Common myeloid progenitor, CD34-positive (primary cell): ENCODE results near the gene DBI.

Experiments used
- CTCF ChIA-PET: fragments of 350-600 bp; sonication (Branson Sonifier 250); formaldehyde crosslinking; loops from one replicate; lab custom pipeline; 2021; ENCODE audit warnings: antibody characterized with exemption; lab: Charles Lee
- POLR2A ChIA-PET: fragments of 350-600 bp; sonication (Branson Sonifier 250); formaldehyde crosslinking; loops from one replicate; lab custom pipeline; 2021; ENCODE audit warnings: antibody characterized with exemption; lab: Charles Lee
- DNase-seq, 3 donors: peaks; one replicate each; pipeline versions ENCODE4 v3.0.0 to v3.0.0-alpha.2; 2013
- H3K27ac ChIP-seq, 2 experiments: 1 replicate in 1 of 2; 2 replicates in 1 of 2; pipeline ENCODE4 v1.7.0; 2013; ENCODE audit warnings: inconsistent platforms in 2 of 2, low read length in 2 of 2, mild to moderate bottlenecking in 2 of 2, low read depth in 1 of 2, moderate library complexity in 1 of 2; ENCODE audit not compliant: severe bottlenecking in 2 of 2, insufficient read depth in 1 of 2, poor library complexity in 1 of 2
- H3K27me3 ChIP-seq, 5 experiments: replicated peaks in 2 of 5; 1 replicate in 3 of 5; 2 replicates in 2 of 5; pipeline versions ENCODE4 v1.6.1 to v1.7.0; 2013; ENCODE audit warnings: low read length in 4 of 5, mild to moderate bottlenecking in 2 of 5, moderate library complexity in 2 of 5, inconsistent platforms in 1 of 5; ENCODE audit not compliant: insufficient read depth in 5 of 5, control insufficient read depth in 4 of 5
- H3K36me3 ChIP-seq, 4 experiments: 1 replicate in 2 of 4; 2 replicates in 2 of 4; pipeline versions ENCODE4 v1.6.1 to v1.7.0; 2013; ENCODE audit warnings: low read length in 3 of 4, control low read depth in 1 of 4, mild to moderate bottlenecking in 1 of 4; ENCODE audit not compliant: control insufficient read depth in 4 of 4, insufficient read depth in 4 of 4
- H3K4me1 ChIP-seq, 4 experiments: 1 replicate in 3 of 4; 2 replicates in 1 of 4; pipeline versions ENCODE4 v1.6.1 to v1.7.1; 2013; ENCODE audit warnings: low read length in 3 of 4, mild to moderate bottlenecking in 3 of 4, control low read depth in 1 of 4, inconsistent platforms in 1 of 4, moderate library complexity in 1 of 4; ENCODE audit not compliant: control insufficient read depth in 4 of 4, insufficient read depth in 4 of 4; ENCODE audit errors: control extremely low read depth in 1 of 4
- H3K4me3 ChIP-seq, 7 experiments: 1 replicate in 4 of 7; 2 replicates in 3 of 7; pipeline versions ENCODE4 v1.5.1 to v1.7.0; 2013; ENCODE audit warnings: mild to moderate bottlenecking in 7 of 7, low read length in 6 of 7, moderate library complexity in 6 of 7, inconsistent platforms in 2 of 7, low read depth in 2 of 7, control low read depth in 1 of 7; ENCODE audit not compliant: insufficient read depth in 4 of 7, control insufficient read depth in 1 of 7; ENCODE audit errors: extremely low read depth in 1 of 7
- H3K9me3 ChIP-seq, 5 experiments: 1 replicate in 4 of 5; 2 replicates in 1 of 5; pipeline versions ENCODE4 v1.6.1 to v1.7.1; 2013; ENCODE audit warnings: low read length in 4 of 5, mild to moderate bottlenecking in 2 of 5, inconsistent platforms in 1 of 5, low read depth in 1 of 5, moderate library complexity in 1 of 5; ENCODE audit not compliant: control insufficient read depth in 4 of 5, insufficient read depth in 2 of 5; ENCODE audit errors: control extremely low read depth in 1 of 5
- WGBS: methylation state at CpG from one replicate; pipeline ENCODE4 v1.1.5; 2013; ENCODE audit not compliant: insufficient coverage; 5-methylcytosine and 5-hydroxymethylcytosine counted together

Gene DBI

DNA sequence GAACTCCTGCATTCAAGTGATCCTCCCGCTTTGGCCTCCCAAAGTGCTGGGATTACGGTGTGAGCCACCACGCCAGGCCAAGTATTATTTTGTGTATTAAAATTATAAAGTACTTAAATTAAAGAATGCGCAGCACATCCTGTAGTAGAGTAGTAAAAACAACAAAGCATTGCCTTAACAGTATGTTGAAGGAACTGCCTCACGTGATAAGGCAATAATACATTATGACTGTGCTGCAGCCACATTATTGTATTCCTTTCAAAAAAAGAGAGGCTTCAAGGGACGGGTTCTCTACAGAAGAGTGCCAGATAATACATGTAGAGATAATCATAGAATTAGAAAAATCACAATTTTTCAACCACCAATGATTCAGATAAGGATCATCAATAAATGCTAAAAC lies 33.8 kb upstream of the DBI start:
- Histone ChIP-seq H3K4me3 (no peak overlapping the region), H3K4me1 (peaks cover 2 to 6% (median 4%) of the 10 kb centered on the region in 4 experiments), H3K36me3 (peaks cover 0 to 3% (median 0%) of the 10 kb centered on the region in 4 experiments), H3K27me3 (no peaks in the 10 kb centered on the region), H3K27ac (no peak overlapping the region), H3K9me3 (no peaks in the 10 kb centered on the region)
- 100% methylated on average over 2 of the region's 6 CpGs for whole genome bisulfite sequencing
- no peak for DNase-seq
- ChIA-PET POLR2A (no interaction called here), CTCF (no interaction called here)

DNA sequence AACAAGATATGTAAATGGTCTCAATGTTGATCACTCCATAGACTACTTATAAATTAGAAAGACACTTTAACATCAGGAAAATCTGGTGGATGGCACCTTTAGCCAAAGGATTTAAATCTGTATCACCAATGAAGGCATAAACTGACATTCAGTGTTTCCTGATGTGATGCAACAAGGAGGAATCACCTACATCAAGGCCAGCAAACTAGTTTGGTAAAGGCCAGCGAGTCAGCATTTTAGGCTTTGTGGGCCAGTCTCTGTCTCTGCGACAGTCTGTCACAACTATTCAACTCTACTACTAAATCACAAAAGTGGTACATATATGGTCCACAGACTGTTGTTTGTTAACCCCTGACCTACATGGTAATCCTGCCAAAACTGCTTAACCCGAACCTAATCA lies 33.4 kb upstream of the DBI start:
- 100% methylated on average over 2 of the region's 3 CpGs for WGBS
- H3K9me3 ChIP-seq = no peaks in the 10 kb centered on the region
- DNase-seq = no peak
- peaks cover 0 to 3% (median 0%) of the 10 kb centered on the region in 4 experiments for H3K36me3 ChIP-seq
- no peaks in the 10 kb centered on the region for H3K27me3 ChIP-seq
- ChIA-PET POLR2A (no interaction called here), CTCF (no interaction called here)
- no peak overlapping the region for H3K4me3 ChIP-seq
- H3K4me1 ChIP-seq = peaks cover 6 to 10% (median 8%) of the 10 kb centered on the region in 4 experiments
- H3K27ac ChIP-seq = no peak overlapping the region

DNA sequence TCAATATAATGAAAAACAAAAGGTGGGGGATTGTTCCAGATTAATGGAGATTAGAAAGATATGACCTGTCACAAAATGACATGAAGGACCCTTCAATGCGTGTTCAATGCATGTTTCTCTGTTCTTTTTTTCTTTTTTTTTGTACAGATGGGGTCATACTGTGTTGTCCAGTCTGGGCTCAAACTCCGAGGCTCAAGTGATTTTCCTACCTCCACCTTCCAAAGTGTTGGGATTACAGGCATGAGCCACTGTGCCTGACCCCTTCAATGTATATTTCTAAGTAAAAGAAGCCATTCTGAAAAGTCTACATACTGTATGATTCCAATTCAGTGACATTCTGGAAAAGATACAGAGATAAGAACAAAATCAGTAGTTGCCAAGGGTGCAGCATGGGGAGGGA lies 32.9 kb upstream of the DBI start:
- H3K4me1 ChIP-seq = peaks cover 10 to 15% (median 13%) of the 10 kb centered on the region in 4 experiments
- H3K36me3 ChIP-seq = peaks cover 0 to 3% (median 0%) of the 10 kb centered on the region in 4 experiments
- no peak overlapping the region for H3K4me3 ChIP-seq
- no peaks in the 10 kb centered on the region for H3K27me3 ChIP-seq
- POLR2A ChIA-PET = no interaction called here
- no peak for DNase-seq
- no peaks in the 10 kb centered on the region for H3K9me3 ChIP-seq
- 86% methylated on average over 1 of the region's 2 CpGs for WGBS
- H3K27ac ChIP-seq = no peak overlapping the region
- CTCF ChIA-PET = no interaction called here

DNA sequence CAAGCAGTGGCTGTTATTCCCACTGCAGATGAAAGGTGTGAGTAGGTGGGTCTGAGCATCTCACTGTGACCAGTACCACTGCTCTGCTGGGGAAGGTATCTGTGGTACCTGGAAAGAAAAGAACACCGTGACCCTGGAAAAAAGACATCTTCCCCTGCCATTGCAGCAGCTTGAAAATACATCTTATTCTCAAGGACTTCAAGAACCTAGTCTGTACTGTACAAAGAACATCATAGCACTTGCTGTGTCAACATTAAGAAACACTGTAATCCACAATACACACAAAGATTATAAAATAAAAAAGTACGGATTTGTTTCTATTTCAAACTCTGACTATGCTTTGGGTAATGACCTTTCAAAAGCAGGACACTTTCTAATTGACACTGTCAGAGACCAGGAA lies 29.0 kb upstream of the DBI start:
- no peaks in the 10 kb centered on the region for H3K36me3 ChIP-seq
- CTCF ChIA-PET = no interaction called here
- WGBS = 88% methylated on average over 1 of the region's 2 CpGs
- H3K4me1 ChIP-seq = peaks cover 15 to 28% (median 20%) of the 10 kb centered on the region in 4 experiments
- no peak overlapping the region for H3K4me3 ChIP-seq
- H3K27ac ChIP-seq = no peak overlapping the region
- no peaks in the 10 kb centered on the region for H3K9me3 ChIP-seq
- H3K27me3 ChIP-seq = no peaks in the 10 kb centered on the region
- POLR2A ChIA-PET = no interaction called here
- no peak for DNase-seq

DNA sequence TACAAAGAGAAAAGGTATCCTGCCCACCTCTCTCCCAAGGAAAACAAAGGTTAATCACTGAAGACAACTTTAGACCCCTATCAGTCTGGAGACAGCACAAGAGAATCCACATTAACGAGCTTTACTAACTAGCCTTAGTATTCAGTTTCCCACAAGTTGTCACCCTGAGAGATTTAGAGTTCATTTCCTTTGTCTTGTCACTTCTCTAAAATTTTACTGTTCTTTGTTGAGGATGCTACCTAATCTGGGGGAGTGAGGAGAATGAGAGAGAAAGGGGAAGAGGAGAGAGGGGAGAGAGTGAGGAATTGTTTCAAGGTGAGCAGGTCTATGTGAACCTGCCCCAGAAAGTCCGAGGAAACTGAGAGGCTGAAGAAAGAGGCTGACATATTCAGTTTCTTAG lies 28.5 kb upstream of the DBI start:
- Histone ChIP-seq H3K4me3 (no peak overlapping the region), H3K4me1 (peaks cover 15 to 28% (median 20%) of the 10 kb centered on the region in 4 experiments), H3K36me3 (no peaks in the 10 kb centered on the region), H3K9me3 (no peaks in the 10 kb centered on the region), H3K27me3 (no peaks in the 10 kb centered on the region), H3K27ac (peak overlapping the region in 1 of 2 experiments; percentile 29)
- POLR2A ChIA-PET = no interaction called here
- CTCF ChIA-PET = no interaction called here
- WGBS = 60% methylated on average over 2 of the region's 2 CpGs
- peak in 2 of 3 donors; percentile 13 to 28 for DNase-seq

DNA sequence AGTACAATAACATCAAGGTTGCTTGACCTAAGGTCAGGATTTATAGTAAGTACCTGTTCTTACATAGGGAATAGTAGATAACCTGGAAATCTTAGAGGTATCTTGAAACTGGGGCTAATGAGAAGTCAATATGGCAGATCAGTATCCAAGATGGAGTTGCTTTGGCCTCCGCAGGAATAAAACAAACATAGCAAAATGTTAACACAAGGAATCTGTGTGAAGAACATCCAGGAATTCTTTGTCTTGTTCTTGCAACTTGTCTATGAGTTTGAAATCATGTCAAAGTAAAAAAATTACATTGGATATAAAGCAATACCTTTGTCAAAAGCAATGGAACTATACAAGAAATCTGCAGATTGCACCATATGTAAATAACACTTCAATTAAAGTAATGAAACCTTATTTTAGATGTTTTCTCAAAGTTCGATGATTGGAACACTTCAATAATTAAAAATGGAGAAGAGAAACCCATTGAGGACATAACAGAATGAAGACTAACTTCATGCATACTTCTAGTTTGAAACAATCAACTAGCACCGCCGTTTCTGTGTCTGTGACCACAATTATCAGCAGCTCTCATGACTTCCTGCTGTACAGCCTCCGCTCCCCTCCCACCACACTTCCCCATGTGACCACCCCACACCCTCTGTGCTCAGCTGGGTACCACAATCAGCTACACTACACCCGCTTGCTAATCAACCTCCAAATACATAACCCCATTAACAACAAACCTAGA lies 27.8 kb upstream of the DBI start:
- peaks cover 15 to 28% (median 20%) of the 10 kb centered on the region in 4 experiments for H3K4me1 ChIP-seq
- H3K9me3 ChIP-seq = no peaks in the 10 kb centered on the region
- 0% methylated on average over 4 of the region's 6 CpGs for WGBS
- peak overlapping the region in 1 of 2 experiments; percentile 29 for H3K27ac ChIP-seq
- peak; percentile 86 to 98 (median 95) for DNase-seq
- POLR2A ChIA-PET = no interaction called here
- no peaks in the 10 kb centered on the region for H3K36me3 ChIP-seq
- CTCF ChIA-PET = interaction anchor here (1.5 kb wide), 1 partner anchor 12 kb away, joined by 11 read pairs; no protein-coding TSS in a partner anchor
- peak overlapping the region in 3 of 7 experiments; percentile 7 to 33 (median 10) for H3K4me3 ChIP-seq
- no peaks in the 10 kb centered on the region for H3K27me3 ChIP-seq

DNA sequence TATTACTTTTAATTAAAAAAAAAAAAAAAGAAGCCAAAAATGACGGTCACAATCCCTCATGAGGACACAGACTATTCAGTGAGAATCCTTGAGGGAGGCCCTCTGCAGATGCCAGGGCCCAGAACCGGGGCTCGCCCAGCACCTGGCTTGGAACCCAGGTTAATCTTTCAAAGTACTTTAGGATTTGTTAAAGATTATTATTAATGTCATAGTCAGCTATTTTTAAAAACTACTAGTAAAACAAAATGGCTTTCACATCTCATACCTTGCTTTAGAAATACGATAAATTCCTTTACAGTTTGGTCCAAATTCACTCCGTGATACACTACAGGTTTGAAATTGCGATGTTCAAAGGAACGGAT lies 27.2 kb upstream of the DBI start:
- Histone ChIP-seq H3K4me1 (peaks cover 15 to 28% (median 20%) of the 10 kb centered on the region in 4 experiments), H3K27me3 (no peaks in the 10 kb centered on the region), H3K27ac (no peak overlapping the region), H3K4me3 (peak overlapping the region in 1 of 7 experiments; percentile 33), H3K9me3 (no peaks in the 10 kb centered on the region), H3K36me3 (no peaks in the 10 kb centered on the region)
- DNase-seq = no peak
- POLR2A ChIA-PET = interaction anchor here (0.5 kb wide), 1 partner anchor 1217 kb away, joined by 3 read pairs; no protein-coding TSS in a partner anchor
- CTCF ChIA-PET = interaction anchor here (1.5 kb wide), 1 partner anchor 12 kb away, joined by 11 read pairs; no protein-coding TSS in a partner anchor
- 97% methylated on average over 4 of the region's 7 CpGs for WGBS
